IPS-20b (cell line): ENCODE data around the gene HEY2.

ENCODE experiments used
- H3K27ac ChIP-seq: one replicate; pipeline ENCODE4 v1.5.1; 2013; ENCODE audit warnings: low read length
- H3K27me3 ChIP-seq: 2 replicates; pipeline ENCODE4 v1.6.1; 2013; ENCODE audit warnings: mild to moderate bottlenecking, low read length, inconsistent platforms; ENCODE audit not compliant: insufficient read depth
- H3K36me3 ChIP-seq: 2 replicates; pipeline ENCODE4 v1.6.1; 2013; ENCODE audit warnings: low read depth, mild to moderate bottlenecking, inconsistent platforms, low read length, moderate library complexity; ENCODE audit not compliant: insufficient read depth
- H3K4me1 ChIP-seq: 2 replicates; pipeline ENCODE4 v1.6.1; 2013; ENCODE audit warnings: mild to moderate bottlenecking, control low read depth, inconsistent platforms, low read length, moderate library complexity; ENCODE audit not compliant: insufficient read depth
- H3K4me3 ChIP-seq: 2 replicates; pipeline ENCODE4 v1.5.1; 2013; ENCODE audit warnings: mild to moderate bottlenecking, low read length, inconsistent platforms
- H3K9ac ChIP-seq: 2 replicates; pipeline ENCODE4 v1.6.1; 2013; ENCODE audit warnings: low read depth, mild to moderate bottlenecking, inconsistent platforms, low read length, moderate library complexity
- H3K9me3 ChIP-seq: 2 replicates; pipeline ENCODE4 v1.6.1; 2013; ENCODE audit warnings: mild to moderate bottlenecking, low read depth, low read length, inconsistent platforms; ENCODE audit not compliant: insufficient read depth

Gene HEY2

GRCh38 chr6:125753218-125753936, 3.9 kb downstream of the HEY2 start:
- Histone ChIP-seq H3K36me3 (peaks cover 18% of the 10 kb centered on the region), H3K27me3 (peaks cover 31% of the 10 kb centered on the region), H3K27ac (no peak overlapping the region), H3K9ac (no peak overlapping the region), H3K4me3 (peak overlapping the region; percentile 3; the same call in 1 of the 2 replicates), H3K4me1 (peaks cover 44% of the 10 kb centered on the region), H3K9me3 (no peaks in the 10 kb centered on the region)

DNA sequence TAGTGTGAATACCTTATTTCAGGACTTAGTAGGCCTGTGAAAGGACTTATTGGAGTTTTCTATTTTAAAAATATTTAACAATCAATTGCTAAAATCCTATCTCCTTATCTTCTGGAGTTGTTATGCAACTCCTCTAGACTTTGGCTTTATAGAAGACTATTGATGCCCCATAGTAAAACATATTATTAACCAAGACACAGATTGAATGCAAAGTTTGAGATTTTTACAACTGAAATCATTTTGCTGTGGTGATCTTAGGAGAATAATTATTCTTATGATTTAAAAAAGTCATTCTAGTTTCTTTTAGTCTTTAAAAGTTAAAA, 4.5 kb downstream of the HEY2 start:
- Histone ChIP-seq H3K27ac (no peak overlapping the region), H3K4me3 (peak overlapping the region; percentile 3; the same call in 1 of the 2 replicates), H3K4me1 (peaks cover 44% of the 10 kb centered on the region), H3K9ac (no peak overlapping the region), H3K9me3 (no peaks in the 10 kb centered on the region), H3K36me3 (peaks cover 18% of the 10 kb centered on the region), H3K27me3 (peaks cover 26% of the 10 kb centered on the region)

DNA sequence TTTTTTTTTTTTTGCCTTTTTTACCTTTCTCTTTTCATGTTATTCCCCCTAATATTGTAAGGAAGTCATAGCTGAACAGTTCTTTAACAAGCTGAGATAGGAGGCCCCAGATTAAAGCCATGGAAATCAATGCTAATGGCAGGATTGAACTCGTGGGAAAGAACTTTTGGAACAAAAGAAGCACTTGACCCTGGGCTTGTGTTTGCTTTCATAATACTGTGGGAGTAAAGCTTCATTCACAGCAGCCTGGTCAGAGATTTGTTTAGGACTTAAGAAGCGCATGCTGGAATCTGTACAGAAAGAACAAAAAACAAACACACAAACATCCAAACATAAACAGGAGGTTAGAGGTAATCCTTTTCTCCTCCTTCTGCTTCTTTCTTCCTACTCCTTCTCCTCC, 5.1 kb downstream of the HEY2 start:
- Histone ChIP-seq H3K27me3 (peaks cover 23% of the 10 kb centered on the region), H3K9ac (no peak overlapping the region), H3K27ac (no peak overlapping the region), H3K9me3 (no peaks in the 10 kb centered on the region), H3K36me3 (peaks cover 22% of the 10 kb centered on the region), H3K4me3 (0 out of 2 replicates have a peak overlapping the region, but pooled peaks have one; percentile 1), H3K4me1 (peaks cover 44% of the 10 kb centered on the region)

GRCh38 chr6:125759184-125759902, 9.9 kb downstream of the HEY2 start:
- no peak overlapping the region for H3K4me3 ChIP-seq

GRCh38 chr6:125759959-125760457, 10.6 kb downstream of the HEY2 start:
- no peak overlapping the region for H3K4me3 ChIP-seq
- no peaks in the 10 kb centered on the region for H3K9me3 ChIP-seq
- H3K36me3 ChIP-seq: peaks cover 39% of the 10 kb centered on the region
- no peak overlapping the region for H3K9ac ChIP-seq
- H3K27me3 ChIP-seq: no peaks in the 10 kb centered on the region
- H3K27ac ChIP-seq: no peak overlapping the region
- H3K4me1 ChIP-seq: peaks cover 2% of the 10 kb centered on the region; the same call in 1 of the 2 replicates

More at GRCh38 chr6:125759184-125759902, 9.9 kb downstream of the HEY2 start:
- Histone ChIP-seq H3K36me3 (peaks cover 42% of the 10 kb centered on the region), H3K27me3 (no peaks in the 10 kb centered on the region), H3K9ac (no peak overlapping the region), H3K27ac (no peak overlapping the region), H3K9me3 (no peaks in the 10 kb centered on the region), H3K4me1 (peaks cover 7% of the 10 kb centered on the region; the same call in 1 of the 2 replicates)

DNA sequence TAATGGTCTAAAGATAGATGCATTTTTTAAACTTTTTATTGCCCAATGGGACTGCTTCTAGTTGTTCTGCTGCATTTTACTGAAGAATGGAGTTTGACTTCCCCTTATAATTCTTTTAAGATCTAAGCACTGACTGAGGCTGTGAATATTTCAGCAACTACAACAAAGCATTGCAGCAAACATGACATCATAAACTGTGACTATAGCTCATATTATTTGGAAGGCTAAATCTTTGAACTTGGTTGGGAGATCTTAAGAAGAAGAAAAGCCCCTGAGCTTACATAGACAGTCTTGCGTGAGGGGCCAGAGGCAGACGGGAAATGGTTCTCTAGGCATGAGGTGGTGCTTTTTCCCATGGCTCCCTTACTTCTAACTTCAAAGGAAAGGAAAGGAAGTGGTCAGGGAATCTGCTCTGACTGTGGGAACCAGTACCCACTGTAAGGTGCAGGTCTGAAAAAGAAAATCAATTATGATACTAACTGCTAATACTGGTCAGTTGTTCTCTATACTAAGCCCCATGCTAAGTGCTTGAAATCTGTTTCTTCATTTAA, 14.8 kb downstream of the HEY2 start:
- H3K27ac ChIP-seq: no peak overlapping the region
- H3K9ac ChIP-seq: no peak overlapping the region
- no peaks in the 10 kb centered on the region for H3K27me3 ChIP-seq

DNA sequence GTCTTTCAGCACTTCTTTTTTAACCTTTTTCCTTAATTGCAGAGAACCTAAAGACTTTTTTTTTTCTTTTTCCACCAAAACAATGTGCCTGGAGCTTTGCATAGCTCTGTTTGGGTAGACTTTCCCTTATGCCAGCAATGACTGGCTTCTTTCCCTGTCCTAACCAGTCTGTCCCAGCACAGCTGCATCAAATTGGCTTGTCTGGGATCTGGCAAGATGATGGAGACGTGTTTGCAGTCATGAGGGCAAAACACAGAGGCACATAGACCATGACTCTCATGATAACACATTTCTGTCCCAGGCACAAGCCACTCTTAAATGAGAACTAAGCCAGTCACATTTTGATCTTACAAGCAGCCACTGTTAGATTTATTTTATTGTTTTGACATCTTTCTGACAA, 16.5 kb downstream of the HEY2 start:
- no peak overlapping the region for H3K27ac ChIP-seq
- no peaks in the 10 kb centered on the region for H3K4me1 ChIP-seq
- H3K4me3 ChIP-seq: no peak overlapping the region
- H3K36me3 ChIP-seq: peaks cover 7% of the 10 kb centered on the region
- H3K9ac ChIP-seq: no peak overlapping the region
- H3K9me3 ChIP-seq: no peaks in the 10 kb centered on the region
- H3K27me3 ChIP-seq: no peaks in the 10 kb centered on the region

More for the DNA sequence above, 14.8 kb downstream of the HEY2 start:
- Histone ChIP-seq H3K9me3 (no peaks in the 10 kb centered on the region), H3K4me1 (no peaks in the 10 kb centered on the region), H3K36me3 (peaks cover 24% of the 10 kb centered on the region), H3K4me3 (no peak overlapping the region)

DNA sequence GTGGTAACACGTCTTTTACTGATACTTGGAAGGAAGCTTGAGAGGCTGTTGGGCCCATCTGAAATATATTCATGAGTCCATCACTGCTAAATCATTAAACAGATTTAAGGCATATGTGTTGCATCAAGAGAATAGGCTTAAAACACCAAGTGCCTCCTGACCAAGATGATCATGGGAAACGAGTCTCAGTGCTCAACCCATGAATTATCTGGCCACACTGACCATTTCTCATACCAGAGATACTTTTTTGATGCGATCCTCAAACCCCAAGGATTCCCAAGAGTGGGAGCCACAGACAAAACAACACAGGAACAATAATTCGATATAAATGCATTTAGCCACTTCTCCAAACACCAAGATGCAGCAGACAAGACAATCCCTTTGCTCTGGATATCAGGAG, 17.2 kb downstream of the HEY2 start:
- Histone ChIP-seq H3K36me3 (no peaks in the 10 kb centered on the region), H3K27ac (no peak overlapping the region), H3K27me3 (no peaks in the 10 kb centered on the region), H3K4me3 (no peak overlapping the region), H3K4me1 (no peaks in the 10 kb centered on the region), H3K9ac (no peak overlapping the region), H3K9me3 (no peaks in the 10 kb centered on the region)

GRCh38 chr6:125769147-125769783, 19.8 kb downstream of the HEY2 start:
- Histone ChIP-seq H3K27ac (no peak overlapping the region), H3K36me3 (no peaks in the 10 kb centered on the region), H3K9me3 (no peaks in the 10 kb centered on the region), H3K4me3 (no peak overlapping the region), H3K9ac (no peak overlapping the region), H3K27me3 (no peaks in the 10 kb centered on the region), H3K4me1 (no peaks in the 10 kb centered on the region)

DNA sequence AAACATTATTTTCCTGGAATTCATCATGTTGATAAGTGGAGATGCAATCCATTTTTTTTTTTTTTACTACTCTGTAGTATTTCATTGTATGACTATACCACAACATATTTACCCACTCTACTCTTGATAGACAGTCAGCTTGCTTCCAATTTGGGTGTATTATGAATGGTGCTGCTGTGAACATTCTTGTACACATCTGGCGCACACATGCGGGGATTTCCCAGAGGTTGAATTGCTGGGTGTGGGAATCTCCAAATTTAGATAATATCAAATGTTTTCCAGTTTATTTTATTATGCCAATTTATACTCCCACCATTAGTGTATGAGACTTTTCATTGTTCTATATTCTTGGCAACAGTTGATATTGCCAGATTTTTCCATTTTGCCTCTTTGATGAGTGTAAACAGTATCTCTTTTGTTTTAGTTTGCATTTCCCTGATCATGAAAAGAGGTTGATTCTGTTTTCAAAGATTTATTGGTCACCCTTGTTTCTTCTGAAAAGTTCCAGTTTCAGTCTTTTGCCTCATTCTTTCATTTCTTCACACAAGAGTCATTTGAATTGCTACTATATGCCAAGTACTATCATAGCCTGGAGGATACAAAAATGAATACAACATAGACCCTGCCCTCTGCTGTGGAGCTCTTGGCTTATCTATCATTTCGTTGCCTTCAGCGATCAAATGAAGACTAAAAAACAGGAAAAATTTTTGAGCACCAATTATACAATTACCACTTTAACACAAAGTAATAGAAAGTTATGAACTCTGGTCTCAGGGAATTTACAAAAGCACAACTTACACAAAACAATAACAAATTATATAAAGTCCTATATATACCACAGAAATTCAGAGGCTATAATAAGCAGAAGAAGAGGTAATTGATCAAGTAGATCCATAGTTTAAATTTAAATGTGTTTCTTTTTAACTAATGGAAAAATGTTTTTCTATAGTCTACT, 24.2 kb downstream of the HEY2 start:
- Histone ChIP-seq H3K9me3 (no peaks in the 10 kb centered on the region), H3K27ac (no peak overlapping the region), H3K4me1 (0 out of 2 replicates have a peak, but pooled peaks cover 3% of the 10 kb centered on the region), H3K9ac (no peak overlapping the region), H3K36me3 (no peaks in the 10 kb centered on the region), H3K4me3 (no peak overlapping the region), H3K27me3 (no peaks in the 10 kb centered on the region)
